ENCODE results near the gene TPD52L1. TPM values are rescaled to one million over a fixed set of nuclear protein-coding genes. Genes with fewer than 3 reads are reported as not detected.

The TPD52L1 gene
- total and polyA plus RNA-seq, 2 experiments from 2014 or later: 22.8 to 24.0 TPM

GRCh38 chr6:125248136-125248535 is 94.6 kb downstream of the TPD52L1 start:
- H3K27me3 ChIP-seq (ENCODE audit: insufficient read depth): no peaks in the 10 kb centered on the region
- no peaks in the 10 kb centered on the region for H4K20me1 ChIP-seq (replicated peaks; ENCODE audit: insufficient read depth)
- no peaks in the 10 kb centered on the region for H3K36me3 ChIP-seq (ENCODE audit: insufficient read depth)
- H3F3A ChIP-seq (replicated peaks; ENCODE audit: low read depth): no peaks in the 10 kb centered on the region
- H3K36me3 Mint-ChIP-seq (ENCODE audit: low read depth): no peaks in the 10 kb centered on the region
- H3K4me2 ChIP-seq: no peak overlapping the region
- no peaks in the 10 kb centered on the region for H3K9me3 Mint-ChIP-seq
- no peaks in the 10 kb centered on the region for H3K79me2 ChIP-seq (replicated peaks; ENCODE audit: insufficient read depth)
- H3K27ac Mint-ChIP-seq: no peak overlapping the region
- peaks cover 2% of the 10 kb centered on the region for H3K27me3 Mint-ChIP-seq (ENCODE audit: insufficient read depth, low read depth, poor library complexity)
- no peak overlapping the region for H3K4me3 ChIP-seq
- H2AFZ ChIP-seq: no peak overlapping the region
- H3K4me3 Mint-ChIP-seq: no peak overlapping the region
- TF ChIP-seq, protein P1, sequence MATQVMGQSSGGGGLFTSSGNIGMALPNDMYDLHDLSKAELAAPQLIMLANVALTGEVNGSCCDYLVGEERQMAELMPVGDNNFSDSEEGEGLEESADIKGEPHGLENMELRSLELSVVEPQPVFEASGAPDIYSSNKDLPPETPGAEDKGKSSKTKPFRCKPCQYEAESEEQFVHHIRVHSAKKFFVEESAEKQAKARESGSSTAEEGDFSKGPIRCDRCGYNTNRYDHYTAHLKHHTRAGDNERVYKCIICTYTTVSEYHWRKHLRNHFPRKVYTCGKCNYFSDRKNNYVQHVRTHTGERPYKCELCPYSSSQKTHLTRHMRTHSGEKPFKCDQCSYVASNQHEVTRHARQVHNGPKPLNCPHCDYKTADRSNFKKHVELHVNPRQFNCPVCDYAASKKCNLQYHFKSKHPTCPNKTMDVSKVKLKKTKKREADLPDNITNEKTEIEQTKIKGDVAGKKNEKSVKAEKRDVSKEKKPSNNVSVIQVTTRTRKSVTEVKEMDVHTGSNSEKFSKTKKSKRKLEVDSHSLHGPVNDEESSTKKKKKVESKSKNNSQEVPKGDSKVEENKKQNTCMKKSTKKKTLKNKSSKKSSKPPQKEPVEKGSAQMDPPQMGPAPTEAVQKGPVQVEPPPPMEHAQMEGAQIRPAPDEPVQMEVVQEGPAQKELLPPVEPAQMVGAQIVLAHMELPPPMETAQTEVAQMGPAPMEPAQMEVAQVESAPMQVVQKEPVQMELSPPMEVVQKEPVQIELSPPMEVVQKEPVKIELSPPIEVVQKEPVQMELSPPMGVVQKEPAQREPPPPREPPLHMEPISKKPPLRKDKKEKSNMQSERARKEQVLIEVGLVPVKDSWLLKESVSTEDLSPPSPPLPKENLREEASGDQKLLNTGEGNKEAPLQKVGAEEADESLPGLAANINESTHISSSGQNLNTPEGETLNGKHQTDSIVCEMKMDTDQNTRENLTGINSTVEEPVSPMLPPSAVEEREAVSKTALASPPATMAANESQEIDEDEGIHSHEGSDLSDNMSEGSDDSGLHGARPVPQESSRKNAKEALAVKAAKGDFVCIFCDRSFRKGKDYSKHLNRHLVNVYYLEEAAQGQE (IDR thresholded peaks at IDR 0.05; ENCODE audit: unreplicated experiment): no peak
- TF ChIP-seq JUNB (IDR thresholded peaks at IDR 0.05; ENCODE audit: unreplicated experiment) (no peak), POLR2AphosphoS5 (IDR thresholded peaks at IDR 0.05; ENCODE audit: low read depth) (no peak), NANOG (IDR thresholded peaks at IDR 0.05; ENCODE audit: borderline replicate concordance) (no peak), ETS1 (IDR thresholded peaks at IDR 0.05) (no peak), ZNF114 (CRISPR knock-in tag; IDR thresholded peaks at IDR 0.05) (no peak), CREB1 (CRISPR knock-in tag; IDR thresholded peaks at IDR 0.05; ENCODE audit: low read depth) (no peak), EZH2phosphoT487 (IDR thresholded peaks at IDR 0.05; ENCODE audit: unreplicated experiment) (no peak)
- TF ChIP-seq, protein P2, sequence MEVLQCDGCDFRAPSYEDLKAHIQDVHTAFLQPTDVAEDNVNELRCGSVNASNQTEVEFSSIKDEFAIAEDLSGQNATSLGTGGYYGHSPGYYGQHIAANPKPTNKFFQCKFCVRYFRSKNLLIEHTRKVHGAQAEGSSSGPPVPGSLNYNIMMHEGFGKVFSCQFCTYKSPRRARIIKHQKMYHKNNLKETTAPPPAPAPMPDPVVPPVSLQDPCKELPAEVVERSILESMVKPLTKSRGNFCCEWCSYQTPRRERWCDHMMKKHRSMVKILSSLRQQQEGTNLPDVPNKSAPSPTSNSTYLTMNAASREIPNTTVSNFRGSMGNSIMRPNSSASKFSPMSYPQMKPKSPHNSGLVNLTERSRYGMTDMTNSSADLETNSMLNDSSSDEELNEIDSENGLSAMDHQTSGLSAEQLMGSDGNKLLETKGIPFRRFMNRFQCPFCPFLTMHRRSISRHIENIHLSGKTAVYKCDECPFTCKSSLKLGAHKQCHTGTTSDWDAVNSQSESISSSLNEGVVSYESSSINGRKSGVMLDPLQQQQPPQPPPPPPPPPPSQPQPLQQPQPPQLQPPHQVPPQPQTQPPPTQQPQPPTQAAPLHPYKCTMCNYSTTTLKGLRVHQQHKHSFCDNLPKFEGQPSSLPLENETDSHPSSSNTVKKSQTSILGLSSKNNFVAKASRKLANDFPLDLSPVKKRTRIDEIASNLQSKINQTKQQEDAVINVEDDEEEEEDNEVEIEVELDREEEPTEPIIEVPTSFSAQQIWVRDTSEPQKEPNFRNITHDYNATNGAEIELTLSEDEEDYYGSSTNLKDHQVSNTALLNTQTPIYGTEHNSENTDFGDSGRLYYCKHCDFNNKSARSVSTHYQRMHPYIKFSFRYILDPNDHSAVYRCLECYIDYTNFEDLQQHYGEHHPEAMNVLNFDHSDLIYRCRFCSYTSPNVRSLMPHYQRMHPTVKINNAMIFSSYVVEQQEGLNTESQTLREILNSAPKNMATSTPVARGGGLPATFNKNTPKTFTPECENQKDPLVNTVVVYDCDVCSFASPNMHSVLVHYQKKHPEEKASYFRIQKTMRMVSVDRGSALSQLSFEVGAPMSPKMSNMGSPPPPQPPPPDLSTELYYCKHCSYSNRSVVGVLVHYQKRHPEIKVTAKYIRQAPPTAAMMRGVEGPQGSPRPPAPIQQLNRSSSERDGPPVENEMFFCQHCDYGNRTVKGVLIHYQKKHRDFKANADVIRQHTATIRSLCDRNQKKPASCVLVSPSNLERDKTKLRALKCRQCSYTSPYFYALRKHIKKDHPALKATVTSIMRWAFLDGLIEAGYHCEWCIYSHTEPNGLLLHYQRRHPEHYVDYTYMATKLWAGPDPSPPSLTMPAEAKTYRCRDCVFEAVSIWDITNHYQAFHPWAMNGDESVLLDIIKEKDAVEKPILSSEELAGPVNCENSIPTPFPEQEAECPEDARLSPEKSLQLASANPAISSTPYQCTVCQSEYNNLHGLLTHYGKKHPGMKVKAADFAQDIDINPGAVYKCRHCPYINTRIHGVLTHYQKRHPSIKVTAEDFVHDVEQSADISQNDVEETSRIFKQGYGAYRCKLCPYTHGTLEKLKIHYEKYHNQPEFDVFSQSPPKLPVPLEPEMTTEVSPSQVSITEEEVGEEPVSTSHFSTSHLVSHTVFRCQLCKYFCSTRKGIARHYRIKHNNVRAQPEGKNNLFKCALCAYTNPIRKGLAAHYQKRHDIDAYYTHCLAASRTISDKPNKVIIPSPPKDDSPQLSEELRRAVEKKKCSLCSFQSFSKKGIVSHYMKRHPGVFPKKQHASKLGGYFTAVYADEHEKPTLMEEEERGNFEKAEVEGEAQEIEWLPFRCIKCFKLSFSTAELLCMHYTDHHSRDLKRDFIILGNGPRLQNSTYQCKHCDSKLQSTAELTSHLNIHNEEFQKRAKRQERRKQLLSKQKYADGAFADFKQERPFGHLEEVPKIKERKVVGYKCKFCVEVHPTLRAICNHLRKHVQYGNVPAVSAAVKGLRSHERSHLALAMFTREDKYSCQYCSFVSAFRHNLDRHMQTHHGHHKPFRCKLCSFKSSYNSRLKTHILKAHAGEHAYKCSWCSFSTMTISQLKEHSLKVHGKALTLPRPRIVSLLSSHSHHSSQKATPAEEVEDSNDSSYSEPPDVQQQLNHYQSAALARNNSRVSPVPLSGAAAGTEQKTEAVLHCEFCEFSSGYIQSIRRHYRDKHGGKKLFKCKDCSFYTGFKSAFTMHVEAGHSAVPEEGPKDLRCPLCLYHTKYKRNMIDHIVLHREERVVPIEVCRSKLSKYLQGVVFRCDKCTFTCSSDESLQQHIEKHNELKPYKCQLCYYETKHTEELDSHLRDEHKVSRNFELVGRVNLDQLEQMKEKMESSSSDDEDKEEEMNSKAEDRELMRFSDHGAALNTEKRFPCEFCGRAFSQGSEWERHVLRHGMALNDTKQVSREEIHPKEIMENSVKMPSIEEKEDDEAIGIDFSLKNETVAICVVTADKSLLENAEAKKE (CRISPR knock-in tag; IDR thresholded peaks at IDR 0.05): no peak
- H3K9me2 ChIP-seq (ENCODE audit: insufficient read depth): no peaks in the 10 kb centered on the region
- ATAC-seq: no peak
- peaks cover 20% of the 10 kb centered on the region for H3K4me1 Mint-ChIP-seq
- H3K27ac ChIP-seq (ENCODE audit: low read depth): no peak overlapping the region
- H3K4me1 ChIP-seq (ENCODE audit: insufficient read depth): peaks cover 16% of the 10 kb centered on the region
- no peak for DNase-seq (ENCODE audit: low spot score)

Data from GM23338 (cell line).